NCI-H510A (cell line): Measurements from ENCODE around the gene NPAS3.

Experiments used
- DNase-seq: peaks from one replicate; lab custom pipeline; 2025; lab: John Stamatoyannopoulos, UW

NPAS3 gene

DNA sequence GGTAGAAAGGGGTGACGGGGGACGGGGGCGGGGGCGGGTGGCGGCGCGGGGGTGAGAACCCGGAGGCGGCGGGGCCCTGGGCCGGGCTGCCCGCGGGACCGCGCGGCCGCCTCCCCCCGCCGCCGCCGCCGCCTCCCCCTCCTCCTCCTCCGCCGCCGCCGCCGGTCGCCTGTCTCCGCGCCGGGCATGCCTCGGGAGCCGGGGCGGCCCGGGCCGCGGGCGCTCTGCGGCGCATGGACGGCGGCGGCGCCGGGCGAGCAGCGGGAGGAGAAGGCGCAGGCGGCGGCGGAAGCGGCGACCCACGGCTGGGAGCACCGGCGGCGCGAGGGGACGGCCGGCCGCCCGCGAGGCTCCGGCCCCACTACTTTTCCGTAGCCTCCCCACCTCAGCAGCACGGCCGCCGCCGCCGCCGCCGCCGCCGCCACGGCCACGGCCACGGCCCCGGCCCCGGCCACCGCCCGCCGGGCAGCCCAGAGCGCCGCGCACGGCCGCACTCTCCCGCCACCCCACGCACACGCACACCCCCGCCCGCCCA lies at the start of gene NPAS3:
Gene NPAS3 (plus strand): TSS at position 161 of the 535 bp plus-strand sequence.
- no peak for DNase-seq

DNA sequence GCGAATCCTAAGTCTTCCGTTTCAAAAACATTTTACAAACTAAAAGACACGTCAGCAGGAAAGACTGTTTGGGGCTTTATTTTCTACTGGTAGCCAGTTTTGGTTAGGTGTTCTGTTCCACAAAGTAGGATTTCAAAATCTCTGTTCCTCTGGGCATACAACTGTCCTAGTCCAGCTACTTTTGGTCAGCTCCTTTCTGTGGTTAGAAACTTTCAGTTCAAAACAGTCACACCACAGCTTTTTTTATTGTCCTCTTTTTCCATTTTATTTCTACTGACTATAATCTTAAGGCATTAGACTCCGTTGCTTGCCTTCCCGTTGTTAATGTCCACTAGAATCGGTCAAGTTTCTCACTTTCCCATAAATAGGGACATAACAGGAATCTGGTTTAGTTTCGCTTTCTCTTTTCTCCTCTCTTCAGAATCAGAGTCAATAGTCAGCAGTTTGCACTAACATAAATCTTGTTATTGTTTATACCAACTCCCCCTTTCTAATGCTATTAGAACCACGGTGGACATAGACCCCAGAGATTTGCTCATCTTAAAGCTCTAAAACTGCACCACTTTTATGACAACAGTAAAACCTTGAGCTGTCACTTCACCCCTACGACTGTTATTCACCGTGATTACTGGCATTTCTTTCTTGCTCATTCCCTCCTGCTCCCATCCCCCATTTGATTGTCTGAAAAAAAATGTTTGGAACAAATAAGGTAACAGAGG lies 41.5 kb upstream of the NPAS3 start:
- no peak for DNase-seq

GRCh38 chr14:32897698-32898064 lies 41.0 kb upstream of the NPAS3 start:
- no peak for DNase-seq

DNA sequence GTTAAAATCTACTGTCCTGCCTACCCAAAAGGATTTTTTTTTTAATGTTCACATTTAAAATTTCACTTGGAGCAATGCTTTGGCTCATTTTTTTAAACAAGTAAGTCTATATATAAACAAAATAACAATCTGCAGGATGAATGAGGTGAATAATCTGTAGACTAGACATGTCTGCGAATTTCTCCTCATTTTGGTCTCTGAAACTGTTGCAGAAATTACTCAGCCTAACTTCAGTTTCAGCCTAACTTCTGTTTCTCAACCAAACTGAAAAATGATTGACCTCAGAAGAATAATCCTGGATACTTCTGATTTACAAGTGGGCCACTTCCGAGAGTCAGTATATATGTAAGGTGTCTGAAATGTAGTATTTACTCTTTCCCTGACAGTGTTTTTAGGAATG lies 39.8 kb upstream of the NPAS3 start:
- no peak for DNase-seq

GRCh38 chr14:32900547-32900946 lies 38.1 kb upstream of the NPAS3 start:
- DNase-seq: no peak

- DNase-seq: no peak
Measured at GRCh38 chr14:32905013-32905412, 33.7 kb upstream of the NPAS3 start.

- no peak for DNase-seq
Measured at GRCh38 chr14:32906672-32907071, 32.0 kb upstream of the NPAS3 start.

DNA sequence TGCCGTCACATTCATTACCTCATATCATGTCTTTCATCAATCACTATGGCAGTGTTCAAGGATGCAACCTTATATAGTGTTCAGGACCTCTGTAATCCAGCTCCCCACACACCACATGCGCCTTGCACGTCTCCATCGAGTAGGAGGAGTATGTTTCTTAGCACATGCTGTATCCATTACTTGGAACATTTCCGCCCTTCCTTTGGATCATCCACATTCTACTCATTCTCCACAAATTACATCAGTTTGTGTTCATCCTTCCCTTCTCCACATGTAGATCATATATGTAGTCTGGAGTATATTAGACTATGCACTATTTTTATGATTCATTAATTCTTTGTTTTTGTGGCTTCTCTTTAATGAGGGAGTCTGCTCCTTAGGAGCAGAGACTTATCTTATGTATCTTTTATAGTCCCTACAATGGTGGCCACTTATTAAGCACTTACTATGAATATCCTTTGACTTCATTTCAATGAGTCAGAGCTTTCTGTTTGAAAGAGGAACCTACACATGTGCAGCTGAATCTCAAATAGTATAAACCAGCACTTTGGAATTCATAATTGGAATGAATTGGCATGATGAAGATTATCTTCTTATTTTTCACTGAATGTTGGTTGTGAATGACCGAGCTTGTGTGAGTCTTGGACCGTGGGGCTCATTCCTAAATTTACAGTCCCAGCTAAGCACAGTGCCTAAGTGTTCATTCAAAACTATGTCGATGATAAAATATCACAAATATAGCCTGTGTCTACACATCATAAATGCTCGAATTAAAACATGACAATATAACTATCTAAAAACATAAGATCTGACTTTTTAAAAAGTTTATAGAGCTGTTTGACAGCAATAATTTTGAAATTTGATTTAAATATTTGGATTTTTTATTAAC lies 30.2 kb upstream of the NPAS3 start:
- DNase-seq: no peak

GRCh38 chr14:32913725-32914124 lies 25.0 kb upstream of the NPAS3 start:
- DNase-seq: no peak

- no peak for DNase-seq
Measured at GRCh38 chr14:32914391-32914790, 24.3 kb upstream of the NPAS3 start.

GRCh38 chr14:32920696-32921276 lies 17.9 kb upstream of the NPAS3 start:
- DNase-seq: no peak

DNA sequence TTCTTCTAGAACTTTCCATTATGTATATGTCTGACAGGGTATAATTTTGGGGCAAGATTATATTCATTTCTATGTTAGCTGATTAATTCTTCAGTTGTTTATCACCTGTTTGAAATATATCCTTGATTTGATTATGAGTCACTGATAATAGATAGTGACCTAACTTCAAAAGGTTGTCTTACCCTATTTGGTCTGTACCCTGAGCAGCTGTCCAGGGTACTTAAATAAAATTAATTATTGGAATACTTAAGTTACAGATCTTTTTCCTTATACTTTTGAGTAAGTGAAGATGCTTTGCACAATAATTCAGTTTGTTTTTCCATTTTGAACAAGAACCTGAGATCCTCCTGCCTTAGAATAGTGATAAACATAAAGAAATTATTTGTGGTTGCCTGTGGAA lies 13.2 kb upstream of the NPAS3 start:
- no peak for DNase-seq

- DNase-seq: no peak
Measured at GRCh38 chr14:32932302-32932913, 6.3 kb upstream of the NPAS3 start.

- DNase-seq: no peak
Measured at GRCh38 chr14:32932914-32933628, 5.6 kb upstream of the NPAS3 start.

DNA sequence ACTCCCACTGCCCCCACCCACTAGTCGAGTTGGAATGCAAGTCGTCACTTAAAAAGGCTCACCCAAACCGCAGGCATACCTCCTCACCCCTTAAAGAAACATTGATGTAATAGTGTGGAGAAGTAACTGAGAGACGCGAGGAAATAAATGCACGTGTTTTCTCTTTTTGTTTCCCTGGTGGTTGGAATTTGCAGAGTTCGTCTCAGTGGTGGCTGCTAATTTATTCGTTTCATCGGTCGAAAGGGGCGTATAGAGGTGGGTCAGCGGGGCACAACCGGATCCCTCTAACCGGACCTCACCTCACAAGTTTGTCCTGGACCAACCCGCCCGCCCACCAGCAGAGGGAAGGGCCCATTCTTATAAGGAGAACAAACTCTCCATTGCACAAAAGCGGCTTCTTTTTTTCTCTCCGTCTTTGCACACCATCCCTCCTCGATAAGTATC lies 5.0 kb upstream of the NPAS3 start:
- no peak for DNase-seq

DNA sequence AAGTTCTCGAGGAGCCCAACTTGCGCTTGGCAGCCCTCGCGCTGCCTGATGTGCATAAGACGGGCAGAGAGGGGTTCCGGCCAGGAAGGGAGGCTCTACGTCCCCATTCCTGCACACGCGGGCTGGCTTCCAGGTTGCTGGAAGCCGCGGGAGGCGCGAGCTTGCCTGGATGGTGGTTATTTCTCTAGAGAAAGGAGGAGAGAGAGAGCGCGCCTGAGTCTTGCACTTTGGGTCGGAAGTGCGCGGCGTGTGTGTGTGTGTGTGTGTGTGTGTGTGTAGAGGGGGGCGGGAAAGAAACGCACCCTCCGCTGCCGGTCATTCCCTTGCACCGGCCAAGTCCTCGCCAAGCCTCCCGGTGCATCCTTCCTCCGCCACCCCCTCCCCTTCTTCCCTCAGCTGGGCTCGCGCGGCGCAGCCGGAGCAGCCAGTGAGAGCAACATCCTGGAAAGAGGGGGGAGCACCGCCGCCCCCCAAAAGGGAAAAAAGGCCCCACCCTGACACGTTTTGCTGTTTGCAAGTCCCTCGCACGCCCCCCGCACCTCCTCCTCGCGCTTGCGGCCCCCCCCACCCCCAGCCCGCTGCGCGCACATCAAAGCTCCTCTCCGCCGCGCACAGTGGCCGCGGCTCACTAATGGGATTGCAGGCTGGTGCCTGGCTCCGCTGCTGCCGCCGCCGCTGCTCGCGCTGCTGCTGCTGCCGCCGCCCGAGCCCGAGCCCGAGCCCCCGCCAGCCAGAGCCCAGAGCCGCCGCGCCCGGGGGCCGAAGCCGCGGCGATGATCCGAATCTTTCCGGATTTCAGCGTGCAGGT lies 4.4 kb upstream of the NPAS3 start:
- peak; percentile 21 for DNase-seq

GRCh38 chr14:32934881-32935633 lies 3.6 kb upstream of the NPAS3 start:
- DNase-seq: no peak

- DNase-seq: peak; percentile 72
Measured at GRCh38 chr14:32939254-32940065, 781 bp downstream of the NPAS3 start.

- DNase-seq: no peak
Measured at GRCh38 chr14:32940066-32940651, 1.5 kb downstream of the NPAS3 start.
